CD8-positive, alpha-beta memory T cell (primary cell): Measurements from ENCODE around the gene MT1F. TPM values are rescaled to one million over a fixed set of nuclear protein-coding genes. Genes with fewer than 3 reads are reported as not detected.

Experiments
- CTCF ChIA-PET: fragments of 350-600 bp; sonication (Branson Sonifier 250); formaldehyde crosslinking; loops from one replicate; lab custom pipeline; 2021; ENCODE audit warnings: antibody characterized with exemption; lab: Charles Lee
- POLR2A ChIA-PET: fragments of 350-600 bp; sonication (Branson Sonifier 250); formaldehyde crosslinking; loops from one replicate; lab custom pipeline; 2021; ENCODE audit warnings: antibody characterized with exemption; lab: Charles Lee
- DNase-seq, 5 donors: peaks; one replicate each; pipeline versions ENCODE4 v3.0.0 to v3.0.0-alpha.2; 2020 to 2022; ENCODE audit warnings: mixed read lengths in 1 of 5
- H3K27ac ChIP-seq: one replicate; pipeline ENCODE4 v1.7.0; 2013; ENCODE audit warnings: low read depth, mild to moderate bottlenecking, low read length, moderate library complexity
- H3K27me3 ChIP-seq: 2 replicates; pipeline ENCODE4 v1.7.0; 2013; ENCODE audit warnings: low read length, mild to moderate bottlenecking; ENCODE audit not compliant: insufficient read depth, poor library complexity, severe bottlenecking
- H3K36me3 ChIP-seq: 2 replicates; pipeline ENCODE4 v1.7.0; 2013; ENCODE audit warnings: mild to moderate bottlenecking, low read length, moderate library complexity; ENCODE audit not compliant: insufficient read depth
- H3K4me1 ChIP-seq: 2 replicates; pipeline ENCODE4 v1.7.0; 2013; ENCODE audit warnings: mild to moderate bottlenecking, low read length, moderate library complexity; ENCODE audit not compliant: insufficient read depth
- H3K4me3 ChIP-seq: 2 replicates; pipeline ENCODE4 v1.7.0; 2013; ENCODE audit warnings: mild to moderate bottlenecking, low read length
- H3K9me3 ChIP-seq: 2 replicates; pipeline ENCODE4 v1.7.0; 2013; ENCODE audit warnings: mild to moderate bottlenecking, low read length
- H3K27ac Mint-ChIP-seq, 8 donors: one replicate each; pipeline ENCODE4 v1.8.0; 2020 to 2021; ENCODE audit warnings: mixed read lengths in 8 of 8, mild to moderate bottlenecking in 6 of 8, inconsistent platforms in 3 of 8, moderate library complexity in 3 of 8
- H3K27me3 Mint-ChIP-seq, 2 donors: one replicate each; pipeline ENCODE4 v1.8.0; 2020 to 2021; ENCODE audit warnings: mixed read lengths in 2 of 2, mild to moderate bottlenecking in 1 of 2, moderate library complexity in 1 of 2
- H3K36me3 Mint-ChIP-seq, 3 donors: one replicate each; pipeline ENCODE4 v1.8.0; 2020 to 2021; ENCODE audit warnings: mixed read lengths in 3 of 3, inconsistent platforms in 1 of 3, mild to moderate bottlenecking in 1 of 3
- H3K4me1 Mint-ChIP-seq, 3 donors: one replicate each; pipeline ENCODE4 v1.8.0; 2020 to 2021; ENCODE audit warnings: mixed read lengths in 3 of 3, inconsistent platforms in 1 of 3, mild to moderate bottlenecking in 1 of 3
- H3K4me3 Mint-ChIP-seq, 7 donors: one replicate each; pipeline ENCODE4 v1.8.0; 2020 to 2021; ENCODE audit warnings: mixed read lengths in 7 of 7, mild to moderate bottlenecking in 6 of 7, moderate library complexity in 4 of 7, inconsistent platforms in 2 of 7
- H3K9me3 Mint-ChIP-seq, 5 donors: one replicate each; pipeline ENCODE4 v1.8.0; 2020 to 2022; ENCODE audit warnings: mixed read lengths in 5 of 5, mild to moderate bottlenecking in 3 of 5, moderate library complexity in 2 of 5, inconsistent platforms in 1 of 5
- polyA plus RNA-seq: library from polyadenylated mRNA; unstranded; fragments of 300-500 nt; fragmentation: Illumina TruSeq; gene quantifications from one replicate; pipeline ENCODE4 v1.2.3, GENCODE V29; 2021
- total RNA-seq, 2 experiments: library from RNA; stranded (reverse); gene quantifications; one replicate each; pipeline ENCODE4 v1.2.3, GENCODE V29; 2021

Gene MT1F
- total and polyA plus RNA-seq, 3 experiments from 2014 or later = 17.9 to 60.7 (median 18.6) TPM

DNA sequence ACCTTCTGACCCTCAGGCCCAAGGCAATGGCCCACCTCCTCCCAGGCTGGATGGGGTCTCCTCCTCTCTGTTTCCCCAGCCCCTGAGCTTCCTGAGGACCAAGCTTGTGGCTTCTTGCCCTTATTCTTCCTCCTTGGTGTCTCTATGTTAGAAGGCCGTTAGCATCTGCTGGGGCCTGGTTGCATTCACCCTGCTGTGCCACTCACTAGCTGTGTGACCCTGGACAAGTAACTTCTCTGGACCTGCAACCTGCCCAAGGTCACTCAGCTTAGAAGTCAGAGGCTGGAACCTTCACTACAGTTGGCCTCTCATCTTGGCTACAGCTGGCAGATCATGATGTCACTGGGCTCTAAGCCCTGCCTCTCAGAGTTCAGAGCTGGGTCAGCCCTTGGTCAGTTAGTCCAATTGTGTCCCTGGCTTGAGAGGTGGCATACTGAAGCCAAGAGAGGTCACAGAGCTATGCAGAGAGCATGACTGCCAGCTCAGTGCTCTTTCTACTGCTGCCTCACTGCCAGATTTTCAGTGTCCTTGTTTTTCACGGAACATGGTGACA lies 46.4 kb upstream of the MT1F start:
- ChIA-PET POLR2A (interaction anchor here (1.0 to 1.5 kb wide), 2 partner anchors 12 to 71 kb away, joined by 3 read pairs; partner anchors contain the start of gene MT1X), CTCF (interaction anchor here (0.9 to 4.5 kb wide), 6 partner anchors 10 to 90 kb away, joined by 3 to 18 read pairs (median 6); no protein-coding TSS in a partner anchor)
- Histone ChIP-seq H3K36me3 (no peaks in the 10 kb centered on the region), H3K9me3 (no peaks in the 10 kb centered on the region), H3K4me3 (no peak overlapping the region), H3K27ac (no peak overlapping the region), H3K27me3 (no peaks in the 10 kb centered on the region), H3K4me1 (peaks cover 39% of the 10 kb centered on the region)
- no peaks in the 10 kb centered on the region for H3K27me3 Mint-ChIP-seq
- H3K36me3 Mint-ChIP-seq = peaks cover 0 to 8% (median 0%) of the 10 kb centered on the region in 3 donors
- peaks cover 46 to 50% (median 48%) of the 10 kb centered on the region in 3 donors for H3K4me1 Mint-ChIP-seq
- DNase-seq = no peak
- H3K9me3 Mint-ChIP-seq = no peaks in the 10 kb centered on the region
- H3K27ac Mint-ChIP-seq = peak overlapping the region; percentile 82 to 98 (median 96)
- peak overlapping the region in 4 of 7 donors; percentile 54 to 98 (median 82) for H3K4me3 Mint-ChIP-seq

DNA sequence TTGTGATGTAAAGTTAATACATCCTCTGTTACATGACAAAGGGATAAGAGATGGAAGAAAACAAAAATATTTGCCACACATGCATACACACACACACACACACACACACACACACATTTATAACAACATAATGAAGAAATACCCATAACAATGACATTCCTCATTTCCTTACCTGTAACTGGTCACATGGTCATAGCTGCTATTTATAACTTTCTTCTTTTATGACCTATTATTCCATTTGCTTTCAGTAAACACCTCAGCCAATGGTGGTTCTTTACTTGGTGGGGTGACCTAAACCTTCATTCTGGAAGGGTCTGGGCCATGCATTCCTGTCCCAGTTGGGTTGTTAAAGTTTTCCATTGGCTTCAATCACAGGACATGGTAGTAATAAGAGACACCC lies 44.1 kb upstream of the MT1F start:
- H3K4me3 ChIP-seq = no peak overlapping the region
- no peaks in the 10 kb centered on the region for H3K36me3 ChIP-seq
- peaks cover 28% of the 10 kb centered on the region for H3K4me1 ChIP-seq
- no peaks in the 10 kb centered on the region for H3K9me3 Mint-ChIP-seq
- CTCF ChIA-PET = interaction anchor here (1.0 to 1.2 kb wide), 2 partner anchors 12 to 100 kb away, joined by 3 to 4 read pairs; partner anchors contain the start of gene MT1E
- peaks cover 8% of the 10 kb centered on the region for H3K27me3 ChIP-seq
- DNase-seq = no peak
- H3K4me3 Mint-ChIP-seq = peak overlapping the region in 1 of 7 donors; percentile 24
- no peaks in the 10 kb centered on the region for H3K9me3 ChIP-seq
- no peak overlapping the region for H3K27ac Mint-ChIP-seq
- peaks cover 32 to 43% (median 35%) of the 10 kb centered on the region in 3 donors for H3K4me1 Mint-ChIP-seq
- H3K36me3 Mint-ChIP-seq = peaks cover 0 to 5% (median 0%) of the 10 kb centered on the region in 3 donors
- H3K27me3 Mint-ChIP-seq = peaks cover 2 to 11% of the 10 kb centered on the region in 2 donors
- POLR2A ChIA-PET = no interaction called here
- H3K27ac ChIP-seq = no peak overlapping the region

DNA sequence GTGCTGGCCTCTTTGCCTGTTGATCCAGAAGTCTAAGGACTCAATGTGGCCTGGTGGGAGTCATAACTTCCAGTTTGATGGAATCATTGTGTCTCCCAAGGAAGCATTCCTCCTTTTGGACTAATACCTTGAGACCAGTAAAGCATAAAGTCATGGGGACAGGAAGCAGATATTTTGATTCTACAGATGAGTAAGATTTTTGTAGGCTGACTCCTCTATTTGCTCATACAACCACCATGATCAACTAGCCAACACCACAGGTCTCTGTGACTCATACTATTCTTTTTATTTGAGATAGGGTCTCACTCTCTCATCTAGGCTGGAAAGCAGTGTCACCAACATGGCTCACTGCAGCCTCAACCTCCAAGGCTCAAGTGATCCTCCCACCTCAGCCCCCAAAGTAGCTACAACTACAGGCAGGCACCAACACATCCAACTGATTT lies 43.2 kb upstream of the MT1F start:
- peak overlapping the region in 1 of 8 donors; percentile 56 for H3K27ac Mint-ChIP-seq
- POLR2A ChIA-PET = no interaction called here
- Histone ChIP-seq H3K36me3 (no peaks in the 10 kb centered on the region), H3K27ac (no peak overlapping the region), H3K27me3 (peaks cover 8% of the 10 kb centered on the region), H3K4me3 (no peak overlapping the region), H3K4me1 (peaks cover 24% of the 10 kb centered on the region), H3K9me3 (no peaks in the 10 kb centered on the region)
- CTCF ChIA-PET = no interaction called here
- H3K4me1 Mint-ChIP-seq = peaks cover 23 to 34% (median 26%) of the 10 kb centered on the region in 3 donors
- no peaks in the 10 kb centered on the region for H3K9me3 Mint-ChIP-seq
- peaks cover 2 to 11% of the 10 kb centered on the region in 2 donors for H3K27me3 Mint-ChIP-seq
- peak overlapping the region in 1 of 7 donors; percentile 24 for H3K4me3 Mint-ChIP-seq
- no peak for DNase-seq
- H3K36me3 Mint-ChIP-seq = no peaks in the 10 kb centered on the region

DNA sequence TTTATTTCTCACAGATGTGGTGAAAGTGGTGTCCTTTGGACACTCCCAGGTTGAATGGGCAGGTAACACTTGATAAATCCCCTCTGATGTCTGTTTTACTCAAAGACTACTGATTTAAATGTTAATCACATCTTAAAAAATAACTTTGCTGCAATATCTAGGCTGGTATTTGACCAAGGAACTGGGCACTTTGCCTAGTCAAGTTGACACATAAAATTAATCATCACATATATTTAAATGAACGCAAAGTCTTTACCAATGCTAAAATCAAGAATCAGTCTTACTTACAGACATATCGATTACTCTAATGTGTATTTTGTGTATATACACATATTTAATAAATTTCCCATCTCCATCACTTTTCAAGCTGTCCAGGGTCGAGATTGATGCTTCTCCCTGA lies 42.4 kb upstream of the MT1F start:
- Mint-ChIP-seq H3K27ac (peak overlapping the region in 1 of 8 donors; percentile 42), H3K36me3 (no peaks in the 10 kb centered on the region), H3K9me3 (no peaks in the 10 kb centered on the region), H3K4me1 (peaks cover 18 to 27% (median 20%) of the 10 kb centered on the region in 3 donors), H3K4me3 (no peak overlapping the region), H3K27me3 (peaks cover 2 to 11% of the 10 kb centered on the region in 2 donors)
- no peak overlapping the region for H3K27ac ChIP-seq
- H3K27me3 ChIP-seq = peaks cover 8% of the 10 kb centered on the region
- H3K4me3 ChIP-seq = no peak overlapping the region
- CTCF ChIA-PET = interaction anchor here (0.9 kb wide), 1 partner anchor 12 kb away, joined by 3 read pairs; no protein-coding TSS in a partner anchor
- no peaks in the 10 kb centered on the region for H3K9me3 ChIP-seq
- POLR2A ChIA-PET = no interaction called here
- no peak for DNase-seq
- no peaks in the 10 kb centered on the region for H3K36me3 ChIP-seq
- H3K4me1 ChIP-seq = peaks cover 16% of the 10 kb centered on the region

DNA sequence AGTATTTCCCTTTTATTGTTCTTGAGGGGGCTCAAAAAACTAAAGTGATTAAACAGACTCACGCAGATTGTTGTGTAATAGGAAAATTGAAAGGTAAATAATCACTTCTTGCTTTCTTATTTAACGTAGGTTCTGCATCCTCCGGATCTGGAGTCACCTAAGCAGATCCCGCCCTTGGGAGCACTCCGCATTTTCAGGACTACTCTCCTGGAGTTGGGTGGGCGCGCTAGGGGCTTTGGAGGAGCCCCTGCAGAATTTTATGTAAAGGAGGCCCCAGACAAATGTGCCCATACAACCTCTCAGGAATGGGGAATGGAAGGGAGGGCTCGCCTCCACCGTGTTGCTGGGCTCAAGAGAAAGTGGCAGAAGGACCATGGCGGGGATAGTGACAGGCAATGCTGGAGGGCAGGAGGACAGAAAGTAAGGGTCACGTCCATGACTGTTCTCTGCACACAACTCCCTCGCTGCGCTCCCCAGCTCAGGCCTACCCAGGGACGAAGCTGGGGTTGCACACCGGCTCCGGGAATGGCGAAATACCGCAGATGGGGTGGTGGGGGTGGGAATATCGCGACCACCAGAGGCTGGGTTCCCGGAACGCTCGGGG lies 41.0 kb upstream of the MT1F start:
- H3K27ac Mint-ChIP-seq = peak overlapping the region in 1 of 8 donors; percentile 17
- H3K27ac ChIP-seq = no peak overlapping the region
- peaks cover 4% of the 10 kb centered on the region for H3K4me1 ChIP-seq
- DNase-seq = no peak
- no peaks in the 10 kb centered on the region for H3K9me3 Mint-ChIP-seq
- peaks cover 6 to 14% (median 6%) of the 10 kb centered on the region in 3 donors for H3K4me1 Mint-ChIP-seq
- no peaks in the 10 kb centered on the region for H3K9me3 ChIP-seq
- no peaks in the 10 kb centered on the region for H3K36me3 Mint-ChIP-seq
- CTCF ChIA-PET = interaction anchor here (1.3 kb wide), 1 partner anchor 9 kb away, joined by 3 read pairs; the partner anchor contains the start of gene MT1E
- peak overlapping the region; percentile 39 to 79 (median 70) for H3K4me3 Mint-ChIP-seq
- peaks cover 8% of the 10 kb centered on the region for H3K27me3 ChIP-seq
- peaks cover 4 to 11% of the 10 kb centered on the region in 2 donors for H3K27me3 Mint-ChIP-seq
- POLR2A ChIA-PET = interaction anchor here (0.6 to 1.2 kb wide), 3 partner anchors 8 to 430 kb away, joined by 3 to 14 read pairs (median 3); partner anchors contain the start of gene MT2A
- no peak overlapping the region for H3K4me3 ChIP-seq
- no peaks in the 10 kb centered on the region for H3K36me3 ChIP-seq

DNA sequence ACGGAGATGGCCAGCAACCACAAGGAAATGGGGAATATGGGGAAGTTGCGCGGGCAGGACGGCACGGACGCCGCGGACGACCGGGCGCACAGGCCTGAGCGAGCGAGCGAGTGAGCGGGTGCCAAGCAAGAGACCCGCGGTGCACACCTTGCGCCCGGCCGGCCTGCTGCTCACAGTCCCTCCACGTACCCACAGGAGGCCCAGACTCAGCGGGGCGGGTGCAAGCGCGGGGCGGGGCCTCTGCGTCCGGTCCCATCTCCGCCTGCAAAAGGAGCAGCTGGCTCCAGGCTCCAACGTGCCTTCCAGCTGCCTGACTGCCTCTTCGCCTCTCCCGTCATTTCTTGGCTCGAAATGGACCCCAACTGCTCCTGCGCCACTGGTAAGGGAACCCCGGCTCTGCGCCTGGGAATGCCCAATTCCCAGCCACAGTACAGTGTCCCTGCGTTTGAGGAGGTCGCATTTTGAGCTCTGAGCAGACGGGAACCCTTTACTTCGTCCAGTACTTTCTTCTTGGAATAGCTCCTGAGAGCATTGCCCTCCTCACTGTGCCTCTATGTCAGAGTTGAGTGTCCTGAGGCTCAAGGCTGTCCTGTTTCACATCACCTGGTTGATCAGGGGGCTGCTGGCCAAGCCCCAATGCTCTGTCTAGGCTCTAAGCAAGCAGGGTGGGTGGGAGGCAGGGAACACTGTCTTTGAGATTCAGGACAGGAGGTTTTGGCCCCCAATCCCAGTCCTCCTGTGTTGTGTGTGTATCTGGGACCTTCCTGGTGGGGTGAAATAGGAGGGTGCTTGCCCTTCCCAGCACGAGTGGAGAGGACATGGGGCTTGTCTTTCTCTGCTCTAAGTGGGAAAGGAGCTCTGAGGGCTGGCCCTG lies 40.3 kb upstream of the MT1F start:
- ChIA-PET POLR2A (interaction anchor here (0.5 to 1.2 kb wide), 3 partner anchors 9 to 151 kb away, joined by 3 to 4 read pairs (median 4); partner anchors contain the start of gene MT2A), CTCF (interaction anchor here (0.9 to 2.3 kb wide), 4 partner anchors 8 to 26 kb away, joined by 3 to 6 read pairs (median 4); partner anchors contain the start of gene MT1E)
- H3K27me3 ChIP-seq = peaks cover 8% of the 10 kb centered on the region
- peak overlapping the region; percentile 61 to 79 (median 69) for H3K4me3 Mint-ChIP-seq
- no peaks in the 10 kb centered on the region for H3K36me3 Mint-ChIP-seq
- DNase-seq = peak in 4 of 5 donors; percentile 22 to 64 (median 42)
- H3K9me3 Mint-ChIP-seq = no peaks in the 10 kb centered on the region
- no peak overlapping the region for H3K4me3 ChIP-seq
- no peaks in the 10 kb centered on the region for H3K9me3 ChIP-seq
- H3K27me3 Mint-ChIP-seq = peaks cover 4 to 11% of the 10 kb centered on the region in 2 donors
- H3K4me1 ChIP-seq = peaks cover 4% of the 10 kb centered on the region
- no peak overlapping the region for H3K27ac Mint-ChIP-seq
- no peaks in the 10 kb centered on the region for H3K36me3 ChIP-seq
- no peak overlapping the region for H3K27ac ChIP-seq
- peaks cover 6 to 13% (median 6%) of the 10 kb centered on the region in 3 donors for H3K4me1 Mint-ChIP-seq

DNA sequence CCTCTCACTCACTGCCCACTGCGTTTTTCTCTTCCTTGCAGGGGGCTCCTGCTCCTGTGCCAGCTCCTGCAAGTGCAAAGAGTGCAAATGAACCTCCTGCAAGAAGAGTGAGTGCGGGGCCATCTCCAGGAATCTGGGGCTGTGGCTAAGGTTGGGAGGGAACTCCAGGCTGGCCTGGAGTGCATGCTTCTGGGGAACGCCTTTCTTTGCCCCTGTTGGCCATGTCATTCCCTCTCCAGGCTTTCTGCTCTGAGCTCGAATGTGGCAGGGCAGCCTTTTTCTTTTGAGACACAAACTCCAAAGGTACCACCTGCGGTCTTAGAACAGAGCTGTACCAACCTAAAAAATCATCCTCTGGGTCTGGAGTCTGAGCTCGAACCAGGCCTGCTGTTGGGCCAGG lies 39.6 kb upstream of the MT1F start:
- H3K4me1 ChIP-seq = peaks cover 4% of the 10 kb centered on the region
- H3K4me3 ChIP-seq = no peak overlapping the region
- Mint-ChIP-seq H3K27me3 (peaks cover 4 to 11% of the 10 kb centered on the region in 2 donors), H3K27ac (no peak overlapping the region), H3K36me3 (no peaks in the 10 kb centered on the region), H3K4me1 (peaks cover 6 to 13% (median 6%) of the 10 kb centered on the region in 3 donors), H3K9me3 (no peaks in the 10 kb centered on the region), H3K4me3 (peak overlapping the region in 3 of 7 donors; percentile 5 to 79 (median 73))
- ChIA-PET POLR2A (interaction anchor here (1.1 to 1.2 kb wide), 2 partner anchors 10 to 11 kb away, joined by 3 to 4 read pairs; partner anchors contain the start of gene MT2A), CTCF (interaction anchor here (0.9 to 2.3 kb wide), 3 partner anchors 11 to 25 kb away, joined by 3 to 6 read pairs (median 5); no protein-coding TSS in a partner anchor)
- H3K9me3 ChIP-seq = no peaks in the 10 kb centered on the region
- peaks cover 8% of the 10 kb centered on the region for H3K27me3 ChIP-seq
- DNase-seq = no peak
- H3K36me3 ChIP-seq = no peaks in the 10 kb centered on the region
- no peak overlapping the region for H3K27ac ChIP-seq
